ENCODE measurements around the gene MRPS12. TPM values are rescaled to one million over a fixed set of nuclear protein-coding genes. Genes with fewer than 3 reads are reported as not detected.

The MRPS12 gene
- total and polyA plus RNA-seq, 2 of the 13 experiments (the other 11 are each of a cell fraction or from before 2014, with no cell fraction given) = 27.5 to 54.8 TPM

GRCh38 chr19:38930776-38931520 lies at the start of gene MRPS12 (continued):
- TF ChIP-seq BCL3 (CRISPR knock-in tag; IDR thresholded peaks at IDR 0.05) = 0 out of 2 replicates have a peak, but pooled peaks have one; percentile 19
- peak; percentile 93 for TF ChIP-seq CREB1 (IDR thresholded peaks at IDR 0.05)
- TF ChIP-seq CREB1 (CRISPR knock-in tag; IDR thresholded peaks at IDR 0.05) = peak; percentile 94
- TF ChIP-seq ZFP36 (IDR thresholded peaks at IDR 0.05; ENCODE audit: borderline replicate concordance, low read depth, low read length, partially characterized antibody) = no peak
- TF ChIP-seq ERF (CRISPR knock-in tag; IDR thresholded peaks at IDR 0.05) = 0 out of 2 replicates have a peak, but pooled peaks have one; percentile 38
- TF ChIP-seq ZNF33A (CRISPR knock-in tag; IDR thresholded peaks at IDR 0.05; ENCODE audit: borderline replicate concordance) = no peak
- peak in 1 of 2 experiments; percentile 12; a peak in 1 of 4 replicates for TF ChIP-seq HMGXB4 (CRISPR knock-in tag; IDR thresholded peaks at IDR 0.05; ENCODE audit: borderline replicate concordance in 1 of 2, low read depth in 1 of 2)
- TF ChIP-seq ARID4A (CRISPR knock-in tag; IDR thresholded peaks at IDR 0.05; ENCODE audit: borderline replicate concordance) = peak; percentile 53
- TF ChIP-seq SNAI1 (CRISPR knock-in tag; IDR thresholded peaks at IDR 0.05; ENCODE audit: borderline replicate concordance) = 0 out of 2 replicates have a peak, but pooled peaks have one; percentile 34
- no peak for TF ChIP-seq ATF4 (CRISPR knock-in tag; IDR thresholded peaks at IDR 0.05)
- peak; percentile 86 for TF ChIP-seq CREM (IDR thresholded peaks at IDR 0.05)
- no peak for TF ChIP-seq CREM (CRISPR knock-in tag; IDR thresholded peaks at IDR 0.05)
- TF ChIP-seq EED (CRISPR knock-in tag; IDR thresholded peaks at IDR 0.05) = no peak
- peak; percentile 67 for TF ChIP-seq RBFOX2 (IDR thresholded peaks at IDR 0.05; ENCODE audit: low read depth, low read length)
- TF ChIP-seq DMAP1 (CRISPR knock-in tag; IDR thresholded peaks at IDR 0.05) = peak; percentile 71; the same call in 1 of the 2 replicates
- peak; percentile 97 for TF ChIP-seq SP2 (CRISPR knock-in tag; IDR thresholded peaks at IDR 0.05)
